ENCODE results near the gene CRKL.
"Not testable (repeated sequence)": the region's sequence is repeated elsewhere in the genome, so short reads cannot be mapped to it uniquely, and the experiment has no call there.

CRKL gene

DNA sequence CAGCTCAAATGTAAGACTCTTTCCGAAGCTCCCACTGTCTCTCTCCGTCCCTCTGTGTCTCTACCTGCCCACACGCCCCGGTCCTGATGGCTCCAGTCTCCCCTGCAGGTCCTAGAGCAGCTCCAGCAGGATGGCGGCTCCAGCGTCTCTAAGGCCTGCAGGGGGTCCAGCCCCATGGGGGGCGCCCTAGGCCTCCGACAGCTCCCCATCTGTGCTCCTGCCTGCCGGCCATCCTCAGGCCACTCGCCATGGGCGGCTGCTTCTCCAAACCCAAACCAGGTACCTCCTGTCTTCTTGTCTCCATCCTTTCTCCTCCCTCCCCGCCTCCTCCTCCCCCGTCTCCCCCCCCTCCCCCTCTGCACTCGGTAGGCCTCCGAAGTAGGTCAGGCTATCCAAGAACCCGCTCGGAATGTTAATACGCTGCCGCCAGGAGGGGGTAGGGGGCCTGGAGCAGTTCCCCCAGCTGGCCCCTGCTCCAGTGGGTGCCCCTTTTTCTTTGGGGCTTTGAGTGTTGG lies 50.5 kb downstream of the CRKL start:
- no peak for DNase-seq

GRCh38 chr22:20968281-20968977 lies 51.2 kb downstream of the CRKL start:
- DNase-seq, result peak; percentile 26 to 38

- DNase-seq, result no peak
Observed at GRCh38 chr22:20970939-20971657, 53.9 kb downstream of the CRKL start.

GRCh38 chr22:20972014-20972694 lies 54.9 kb downstream of the CRKL start:
- not testable (repeated sequence) for DNase-seq

GRCh38 chr22:20972933-20973577 lies 55.8 kb downstream of the CRKL start:
- no peak for DNase-seq

- DNase-seq, result no peak
Observed at GRCh38 chr22:20973634-20974286, 56.6 kb downstream of the CRKL start.

DNA sequence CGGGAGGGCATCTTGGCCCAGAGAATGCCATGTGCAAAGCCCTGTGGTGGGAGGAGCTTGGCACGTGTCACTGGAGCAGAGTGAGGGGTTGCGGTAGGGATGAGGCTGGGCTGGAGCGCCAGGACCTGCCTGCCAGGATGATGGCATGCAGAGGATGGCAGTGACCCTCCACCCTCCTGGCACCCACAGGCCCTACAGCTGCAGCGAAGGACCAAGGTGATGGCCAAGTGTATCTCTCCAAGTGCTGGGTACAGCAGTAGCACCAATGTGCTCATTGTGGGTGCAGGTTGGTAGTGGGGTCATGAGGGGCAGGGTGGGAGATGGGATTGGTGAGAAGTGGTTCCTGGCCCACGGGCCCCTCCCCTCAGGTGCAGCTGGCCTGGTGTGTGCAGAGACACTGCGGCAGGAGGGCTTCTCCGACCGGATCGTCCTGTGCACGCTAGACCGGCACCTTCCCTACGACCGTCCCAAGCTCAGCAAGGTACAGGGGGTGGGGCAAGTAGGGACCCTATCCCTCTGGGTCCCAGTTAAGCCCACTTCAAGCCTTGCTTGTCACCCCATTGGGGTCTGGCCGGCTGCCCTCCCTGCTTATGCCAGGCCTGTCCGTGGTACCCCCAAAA lies 57.2 kb downstream of the CRKL start:
- DNase-seq, result no peak

- no peak for DNase-seq
Observed at GRCh38 chr22:20975541-20976290, 58.5 kb downstream of the CRKL start.

DNA sequence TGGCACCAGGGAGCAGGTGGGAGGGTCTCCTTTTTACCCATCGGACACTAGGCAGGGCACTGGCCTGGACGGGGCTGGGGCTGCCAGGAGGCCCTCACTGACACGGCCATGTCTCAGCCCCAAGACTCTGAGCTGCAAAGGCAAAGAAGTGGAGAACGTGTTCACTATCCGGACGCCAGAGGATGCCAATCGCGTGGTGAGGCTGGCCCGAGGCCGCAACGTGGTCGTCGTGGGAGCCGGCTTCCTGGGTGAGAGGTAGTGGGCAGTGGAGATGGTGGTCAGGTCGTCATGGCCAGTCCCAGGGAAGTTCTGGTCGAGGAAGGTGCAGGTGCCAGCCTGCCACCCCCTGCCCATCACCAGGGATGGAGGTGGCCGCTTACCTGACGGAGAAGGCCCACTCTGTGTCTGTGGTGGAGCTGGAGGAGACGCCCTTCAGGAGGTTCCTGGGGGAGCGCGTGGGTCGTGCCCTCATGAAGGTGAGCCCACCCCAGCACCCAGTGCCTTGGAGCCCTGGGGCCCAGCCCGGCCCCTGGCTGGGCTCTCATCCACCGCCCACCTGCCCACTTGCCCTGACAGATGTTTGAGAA lies 59.2 kb downstream of the CRKL start:
- no peak for DNase-seq

GRCh38 chr22:20977019-20977418 lies 59.8 kb downstream of the CRKL start:
- DNase-seq, result no peak

DNA sequence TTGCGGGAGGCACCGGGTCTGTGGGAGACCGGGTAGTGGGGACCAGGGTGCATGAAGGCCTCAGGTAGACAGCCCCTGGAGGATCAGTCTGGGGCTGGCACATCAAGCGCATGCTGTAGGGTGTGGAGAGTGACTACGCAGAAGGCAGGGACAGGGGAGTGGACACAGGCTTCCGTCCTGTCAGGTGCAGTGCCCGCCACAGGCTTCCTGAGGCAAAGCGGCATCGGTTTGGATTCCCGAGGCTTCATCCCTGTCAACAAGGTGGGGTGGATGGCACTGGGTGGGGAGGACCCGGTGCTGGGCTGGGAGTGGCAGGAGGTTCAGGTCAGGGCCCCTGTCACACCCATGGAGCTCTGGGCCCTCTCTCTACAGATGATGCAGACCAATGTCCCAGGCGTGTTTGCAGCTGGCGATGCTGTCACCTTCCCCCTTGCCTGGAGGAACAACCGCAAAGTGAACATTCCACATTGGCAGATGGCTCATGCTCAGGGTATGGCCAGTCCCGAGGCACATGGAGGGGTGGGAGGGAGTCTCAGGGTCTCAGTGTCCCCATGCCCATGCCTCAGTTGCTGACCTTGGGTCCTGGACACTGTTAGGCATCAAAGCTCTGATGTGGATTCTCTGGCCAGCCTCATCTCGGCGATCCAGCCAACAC lies 60.4 kb downstream of the CRKL start:
- DNase-seq, result no peak

DNA sequence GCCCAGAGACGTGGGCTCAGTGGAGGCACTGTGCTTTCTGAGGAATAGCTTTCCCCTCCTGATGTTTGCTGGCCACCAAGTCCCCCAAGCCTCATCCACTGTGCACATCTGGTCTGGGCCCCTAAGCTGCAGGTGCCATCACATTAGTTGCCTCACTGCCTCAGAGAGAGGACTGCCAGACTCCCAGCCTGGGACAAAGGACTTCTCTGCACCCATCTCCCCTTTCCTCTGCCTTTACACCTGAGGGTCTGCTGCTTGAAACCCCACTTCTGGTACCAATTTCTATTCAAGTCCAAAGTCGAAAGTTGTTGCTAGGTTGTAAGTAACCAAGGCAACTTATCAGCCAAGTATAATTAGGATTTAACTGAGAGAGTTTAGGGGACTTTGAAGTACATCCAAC lies 61.2 kb downstream of the CRKL start:
- no peak for DNase-seq

DNA sequence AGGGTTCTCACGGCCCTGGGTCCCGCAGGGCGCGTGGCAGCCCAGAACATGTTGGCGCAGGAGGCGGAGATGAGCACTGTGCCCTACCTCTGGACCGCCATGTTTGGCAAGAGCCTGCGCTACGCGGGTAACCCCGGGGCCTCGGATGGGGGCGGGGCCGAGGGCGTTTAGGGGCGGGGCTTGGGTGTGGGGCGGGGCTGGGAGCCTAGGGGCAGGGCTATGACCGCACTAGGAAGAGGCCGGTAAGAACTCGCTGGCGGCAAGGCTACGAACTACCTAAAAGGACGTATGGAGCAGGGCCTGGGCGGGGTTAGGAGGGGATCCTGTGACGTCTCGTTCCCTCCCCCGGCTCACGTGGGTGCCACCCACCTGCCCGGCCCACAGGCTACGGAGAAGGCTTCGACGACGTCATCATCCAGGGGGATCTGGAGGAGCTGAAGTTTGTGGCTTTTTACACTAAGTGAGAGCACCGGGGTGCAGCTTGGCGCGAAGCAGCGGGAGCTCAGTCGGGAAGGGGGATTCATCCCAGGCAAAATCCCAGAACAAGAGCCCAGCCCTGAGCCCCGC lies 62.1 kb downstream of the CRKL start:
- no peak for DNase-seq

- no peak for DNase-seq
Observed at GRCh38 chr22:20979940-20980453, 62.8 kb downstream of the CRKL start.

GRCh38 chr22:20980523-20980922 lies 63.3 kb downstream of the CRKL start:
- no peak for DNase-seq

- DNase-seq, result no peak
Observed at GRCh38 chr22:20980938-20981722, 63.9 kb downstream of the CRKL start.

DNA sequence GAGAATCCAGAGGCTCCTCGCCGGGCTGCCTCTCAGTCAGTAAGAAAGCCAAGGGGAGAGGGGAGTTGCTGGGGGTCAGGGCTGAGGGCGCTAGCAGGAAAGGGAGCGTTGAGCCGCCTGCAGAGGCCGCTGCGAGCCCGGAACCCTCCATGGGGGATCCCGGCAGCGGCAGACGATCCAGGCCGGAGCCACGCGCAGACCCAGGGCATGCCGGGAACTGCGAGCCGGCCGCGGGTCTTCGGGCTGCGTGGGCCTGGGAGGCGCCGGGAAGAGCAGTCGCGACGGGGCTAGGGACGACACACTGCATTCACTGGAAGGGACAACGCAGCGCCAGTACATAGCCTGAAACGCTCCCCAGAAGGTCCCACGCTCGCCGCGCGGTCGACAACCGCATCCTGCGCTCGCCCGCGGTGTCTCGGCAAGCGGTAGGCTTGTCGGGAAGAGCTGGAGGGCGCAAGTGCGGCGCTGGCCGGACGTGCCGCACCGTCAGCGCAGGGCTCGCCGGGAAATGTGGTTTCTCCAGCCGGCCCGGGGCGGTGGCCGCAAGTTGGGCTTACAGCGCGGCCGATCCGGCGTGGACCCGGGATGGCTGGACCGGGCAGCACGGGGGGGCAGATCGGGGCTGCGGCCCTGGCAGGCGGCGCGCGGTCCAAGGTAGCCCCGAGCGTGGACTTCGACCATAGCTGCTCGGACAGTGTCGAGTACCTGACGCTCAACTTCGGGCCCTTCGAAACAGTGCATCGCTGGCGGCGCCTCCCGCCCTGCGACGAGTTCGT lies 64.8 kb downstream of the CRKL start, which contains the start of gene LZTR1:
Gene LZTR1 (plus strand): TSS at position 511 of the 776 bp plus-strand sequence. CDS start 75 bp downstream, at position 586.
- DNase-seq, result peak; percentile 79 to 82

- no peak for DNase-seq
Observed at GRCh38 chr22:20982563-20982882, 65.3 kb downstream of the CRKL start.
